ENCODE measurements around the gene FSD1L.

- TF ChIP-seq EZH2phosphoT487 (IDR thresholded peaks at IDR 0.05; ENCODE audit: low read length) (no peak), EZH2 (optimal IDR thresholded peaks at IDR 0.05; ENCODE audit: low read depth, low read length) (no peak)
Observed at GRCh38 chr9:105403552-105404248, 44.1 kb upstream of the FSD1L start.
